H4 (cell line): Measurements from ENCODE around the gene SLC35A5. TPM values are rescaled to one million over a fixed set of nuclear protein-coding genes. Genes with fewer than 3 reads are reported as not detected.
A peak's percentile ranks its signal among the peaks of the same experiment; 100 is the strongest.

Experiments
- DNase-seq: peaks from one replicate; pipeline ENCODE4 v3.0.0-alpha.2; 2015; ENCODE audit warnings: low spot score
- total RNA-seq: library from RNA; depleted of rRNA; stranded (reverse); fragments of >200 nt; shearing (Covaris generic); gene quantifications from 2 replicates; pipeline ENCODE4 v1.2.3, GENCODE V29; 2014

The SLC35A5 gene
- total RNA-seq, 1 experiment from 2014 or later = 44.3 TPM

DNA sequence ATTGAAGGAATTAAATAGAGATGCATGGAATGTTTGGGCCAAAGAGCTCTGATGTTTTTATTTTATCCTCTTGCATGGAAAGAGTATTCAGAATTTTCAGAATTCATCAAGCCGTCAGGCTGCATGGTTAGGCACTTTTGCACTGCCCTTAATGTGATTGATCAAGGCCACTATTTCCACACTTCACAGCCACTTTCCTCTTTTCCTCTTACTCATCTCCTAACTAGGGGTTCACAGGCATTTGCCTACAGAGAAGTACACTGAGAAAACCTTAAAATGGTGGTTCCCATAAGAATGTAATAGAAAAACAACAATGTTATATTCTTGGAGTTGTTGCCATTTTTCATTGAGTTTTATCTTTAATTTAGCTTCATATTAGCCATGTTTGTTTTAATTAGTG lies 10.9 kb downstream of the SLC35A5 start:
- DNase-seq = no peak

DNA sequence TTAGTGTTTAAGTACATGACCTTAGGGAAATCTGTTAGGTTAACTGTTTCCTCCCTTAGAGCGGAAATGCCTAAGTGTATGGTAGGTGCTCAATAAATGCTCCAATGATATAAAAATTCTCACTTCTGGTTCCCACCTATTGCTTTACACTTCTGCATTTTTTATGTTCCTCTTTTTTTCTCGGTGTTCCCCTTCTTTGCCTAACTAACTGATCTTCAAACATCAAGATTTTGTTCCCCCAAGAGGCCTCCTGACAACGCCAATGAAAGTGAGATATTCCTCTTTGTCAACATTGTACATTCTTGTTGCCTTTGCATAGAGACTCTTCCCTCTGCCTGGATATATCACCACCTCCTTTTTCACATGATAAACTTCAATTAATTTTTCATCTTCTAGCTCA lies 17.4 kb downstream of the SLC35A5 start:
- no peak for DNase-seq

- no peak for DNase-seq
These were observed 17.9 kb downstream of the SLC35A5 start for GRCh38 chr3:112579697-112580096.

GRCh38 chr3:112582244-112582874 lies 20.5 kb downstream of the SLC35A5 start:
- peak; percentile 63 for DNase-seq

DNA sequence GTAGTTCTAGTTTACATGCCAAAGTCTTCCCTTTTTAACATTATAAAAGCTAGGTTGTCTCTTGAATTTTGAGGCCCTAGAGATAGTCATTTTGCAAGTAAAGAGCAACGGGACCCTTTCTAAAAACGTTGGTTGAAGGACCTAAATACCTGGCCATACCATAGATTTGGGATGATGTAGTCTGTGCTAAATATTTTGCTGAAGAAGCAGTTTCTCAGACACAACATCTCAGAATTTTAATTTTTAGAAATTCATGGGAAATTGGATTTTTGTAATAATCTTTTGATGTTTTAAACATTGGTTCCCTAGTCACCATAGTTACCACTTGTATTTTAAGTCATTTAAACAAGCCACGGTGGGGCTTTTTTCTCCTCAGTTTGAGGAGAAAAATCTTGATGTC lies 21.3 kb downstream of the SLC35A5 start:
- DNase-seq = no peak

GRCh38 chr3:112585782-112586181 lies 23.9 kb downstream of the SLC35A5 start:
- DNase-seq = no peak

DNA sequence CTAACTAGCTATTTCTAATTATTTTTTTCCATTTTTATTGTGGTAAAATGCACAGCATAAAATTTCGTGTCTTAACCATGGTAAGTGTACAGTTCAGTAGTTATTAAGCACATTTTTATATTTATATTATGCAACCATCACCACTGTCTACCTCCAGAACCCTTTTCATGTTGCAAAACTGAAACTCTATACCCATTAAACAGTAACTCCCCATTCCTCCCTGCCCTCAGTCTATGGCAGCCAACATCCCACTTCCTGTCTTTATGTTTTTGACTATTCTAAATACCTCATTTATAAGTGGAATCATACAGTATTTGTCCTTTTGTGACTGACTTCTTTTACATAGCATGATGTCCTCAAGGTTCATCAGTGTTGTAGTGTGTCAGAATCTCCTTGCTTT lies 25.5 kb downstream of the SLC35A5 start:
- DNase-seq = no peak

- DNase-seq = no peak
These were observed 31.4 kb downstream of the SLC35A5 start for GRCh38 chr3:112593258-112593657.

GRCh38 chr3:112594856-112595255 lies 33.0 kb downstream of the SLC35A5 start:
- DNase-seq = no peak

GRCh38 chr3:112597945-112598344 lies 36.1 kb downstream of the SLC35A5 start:
- no peak for DNase-seq

DNA sequence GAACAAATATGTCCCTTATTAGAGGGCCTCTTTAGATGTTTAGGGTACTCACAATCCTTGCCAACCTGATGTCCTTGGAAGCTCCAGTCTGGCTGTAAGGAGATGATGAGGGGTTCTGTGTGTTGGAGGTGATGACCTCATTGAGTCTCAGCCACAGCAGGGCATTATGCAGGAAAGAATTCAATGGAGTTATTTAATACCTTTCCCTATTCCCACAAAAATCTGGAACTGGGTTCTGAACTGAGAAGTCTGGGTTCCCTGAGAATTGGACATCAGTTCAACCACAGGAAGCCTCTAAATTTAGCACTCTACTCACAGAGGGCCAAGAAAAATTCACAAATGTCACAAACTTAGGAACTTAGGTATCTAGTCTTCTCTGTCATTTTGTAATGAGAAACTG lies 36.9 kb downstream of the SLC35A5 start:
- no peak for DNase-seq

DNA sequence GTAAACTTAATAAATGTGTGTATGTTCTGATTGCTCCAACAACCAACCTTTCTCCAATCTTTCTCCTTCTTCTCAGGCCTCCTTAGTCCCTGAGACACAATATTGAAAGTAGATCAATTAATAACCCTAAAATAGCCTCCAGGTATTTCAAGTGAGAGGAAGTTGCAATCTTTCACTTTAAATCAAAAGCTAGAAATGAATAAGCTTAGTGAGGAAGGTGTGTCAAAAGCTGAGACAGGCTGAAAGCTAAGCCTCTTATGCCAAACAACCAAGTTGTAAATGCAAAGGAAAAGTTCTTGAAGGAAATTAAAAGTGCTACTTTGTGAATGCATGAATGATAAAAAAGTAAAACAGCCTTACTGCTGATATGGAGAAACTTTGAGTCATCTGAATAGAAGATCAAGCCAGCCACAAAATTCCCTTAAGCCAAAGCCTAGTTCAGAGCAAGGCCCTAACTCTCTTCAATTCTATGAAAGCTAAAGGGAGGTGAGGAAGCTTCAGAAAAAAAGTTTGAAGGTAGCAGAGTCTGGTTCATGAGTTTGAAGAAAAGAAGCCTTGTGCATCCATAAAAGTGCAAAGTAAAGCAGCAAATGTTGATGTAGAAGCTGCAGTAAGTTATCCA lies 40.5 kb downstream of the SLC35A5 start:
- DNase-seq = no peak

GRCh38 chr3:112604536-112604935 lies 42.7 kb downstream of the SLC35A5 start:
- DNase-seq = peak; percentile 37

DNA sequence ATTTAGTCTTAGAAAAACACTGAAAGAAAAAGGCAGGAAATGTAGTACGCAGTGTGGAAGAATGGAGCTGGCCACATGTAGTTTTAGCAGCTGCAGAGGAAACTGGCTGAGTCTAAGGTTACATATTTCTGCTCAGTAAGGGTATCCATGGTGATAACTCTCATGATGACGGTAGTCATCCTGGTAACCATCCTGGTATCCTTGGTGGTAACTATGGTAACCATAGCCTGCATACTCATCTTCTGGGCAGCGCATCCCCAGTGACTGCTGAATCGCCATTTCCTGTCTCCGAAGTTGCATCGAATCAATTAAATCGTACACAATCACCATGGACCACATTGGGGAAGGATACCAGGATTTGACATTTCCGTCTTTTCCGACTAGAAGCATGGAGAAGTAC lies 43.4 kb downstream of the SLC35A5 start:
- peak; percentile 62 for DNase-seq

GRCh38 chr3:112606098-112606497 lies 44.3 kb downstream of the SLC35A5 start:
- no peak for DNase-seq

DNA sequence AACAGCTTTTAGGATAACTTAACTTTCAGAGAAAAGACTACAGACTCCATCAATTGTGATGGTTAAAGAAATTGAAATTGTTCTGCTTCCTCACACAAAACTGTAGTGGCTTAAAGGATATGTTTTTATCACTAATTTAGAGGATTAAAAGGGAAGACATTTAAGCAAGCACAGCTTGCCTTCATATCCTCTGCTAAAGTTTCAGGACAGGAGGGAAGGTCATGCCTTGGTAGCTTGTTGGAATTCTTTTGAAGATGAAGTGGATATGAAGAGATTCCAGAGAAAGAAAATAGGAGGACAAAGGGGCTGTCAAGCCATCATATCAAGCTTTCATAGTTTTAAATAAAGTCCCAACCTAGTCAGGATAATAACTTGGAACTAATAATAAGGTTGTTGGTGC lies 46.0 kb downstream of the SLC35A5 start:
- no peak for DNase-seq

GRCh38 chr3:112610121-112610520 lies 48.3 kb downstream of the SLC35A5 start:
- DNase-seq = peak; percentile 86

DNA sequence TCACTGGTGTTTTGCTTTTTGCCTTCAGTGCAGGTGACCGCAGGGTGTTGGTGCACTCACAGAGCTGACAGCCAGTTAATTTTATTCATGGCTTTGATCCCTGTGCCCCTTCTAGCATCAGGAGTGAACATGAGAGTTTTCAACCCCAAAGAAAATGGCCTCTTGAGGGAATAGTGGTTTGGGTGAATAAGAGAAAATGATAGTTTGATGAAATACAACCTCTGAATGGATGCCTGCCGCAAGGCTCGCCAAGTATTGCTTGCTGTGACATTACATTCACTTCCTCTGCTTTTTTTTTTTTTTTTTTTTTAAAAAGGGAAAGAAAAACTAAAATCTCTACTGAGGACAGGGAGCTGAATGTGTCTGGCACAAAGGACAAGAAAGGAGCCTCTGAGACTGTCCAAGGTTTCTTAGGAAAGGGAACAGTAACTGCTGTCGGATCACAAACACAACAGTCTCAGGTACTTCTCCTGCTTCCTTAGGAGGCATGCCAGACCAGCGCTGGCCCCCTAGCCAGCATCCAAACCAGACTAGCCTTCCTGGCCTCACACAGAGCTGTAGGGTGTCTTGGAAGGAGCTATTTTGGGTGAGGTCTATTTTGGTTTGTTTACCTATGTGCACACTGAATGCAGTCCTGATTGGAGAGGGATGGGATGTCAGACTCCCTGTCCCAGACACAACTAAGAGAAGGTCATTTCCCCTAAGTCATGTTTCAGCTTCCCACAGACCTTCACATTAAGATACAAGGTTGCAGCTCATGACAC lies 50.1 kb downstream of the SLC35A5 start:
- no peak for DNase-seq

DNA sequence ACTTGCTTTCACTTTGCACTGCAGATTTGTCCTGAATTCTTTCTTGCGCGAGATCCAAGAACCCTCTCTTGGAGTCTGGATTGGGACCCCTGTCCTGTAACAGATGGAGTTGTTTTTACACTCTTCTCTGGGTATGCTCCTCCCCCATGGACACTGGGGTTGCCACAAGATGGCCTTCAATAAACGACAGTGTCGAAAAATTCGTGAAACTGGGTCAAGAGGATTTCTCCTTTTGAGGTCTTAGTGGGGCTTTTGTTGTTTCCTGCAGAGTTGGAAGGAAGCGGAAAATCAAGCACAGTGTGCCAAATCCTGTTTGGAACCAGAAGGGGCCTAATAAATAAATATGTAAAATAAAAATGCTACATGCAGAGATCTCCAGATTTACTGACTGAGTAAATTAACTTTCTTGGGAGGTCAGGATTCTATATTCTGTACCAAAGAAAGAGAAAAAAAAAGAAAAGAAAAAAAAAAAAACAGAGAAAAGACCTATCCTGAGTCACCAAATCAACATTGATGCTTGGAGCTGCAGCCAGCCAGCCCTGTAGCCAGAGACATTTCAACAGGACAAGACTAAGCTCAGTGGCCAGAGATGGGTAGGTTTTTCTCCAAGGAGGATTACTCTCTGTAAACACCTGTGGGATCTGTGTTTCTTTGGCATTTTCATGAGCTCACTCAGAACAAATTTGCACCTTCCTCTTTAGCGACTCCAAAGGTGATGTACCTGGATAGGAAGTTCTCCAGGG lies 54.3 kb downstream of the SLC35A5 start:
- no peak for DNase-seq

DNA sequence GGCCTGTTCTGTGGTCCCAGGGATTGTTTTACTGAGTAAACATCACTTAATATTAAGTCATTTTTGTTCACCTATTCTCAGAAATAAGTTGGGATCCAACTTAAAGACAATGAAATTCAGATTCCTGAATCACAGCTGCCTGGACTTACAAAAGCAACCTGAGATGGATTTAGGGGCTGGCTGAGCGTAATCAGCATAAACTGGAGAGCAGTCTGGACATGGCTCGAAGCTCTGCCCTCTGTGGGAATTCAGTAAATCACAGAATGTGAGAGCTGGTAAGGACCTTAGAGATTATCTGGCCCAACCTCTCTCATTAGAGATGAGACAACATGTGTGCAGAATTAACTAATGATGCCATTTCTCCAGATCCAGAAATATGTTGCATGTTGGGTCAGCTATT lies 55.4 kb downstream of the SLC35A5 start:
- no peak for DNase-seq

DNA sequence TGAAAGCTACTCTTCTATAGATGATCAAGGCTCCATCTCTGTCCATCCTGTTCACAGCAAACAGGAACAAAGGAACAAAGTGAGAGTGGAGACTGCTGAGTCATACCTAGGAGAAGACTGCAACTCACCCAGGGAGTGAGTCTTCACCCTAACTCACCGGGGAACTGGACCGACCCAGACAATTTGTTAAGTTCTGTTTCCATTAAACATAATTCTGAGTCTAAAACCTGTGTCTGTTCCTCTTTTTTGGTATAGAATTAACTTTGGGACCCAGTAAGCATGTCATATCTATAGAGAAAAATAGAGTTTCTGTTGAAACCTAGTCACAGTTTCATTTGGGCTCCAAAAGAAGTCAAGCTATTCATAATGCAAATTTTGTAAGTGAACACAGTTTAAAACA lies 57.5 kb downstream of the SLC35A5 start:
- DNase-seq = no peak

- DNase-seq = no peak
These were observed 61.4 kb downstream of the SLC35A5 start for GRCh38 chr3:112623213-112623612.
